ENCODE measurements around the gene PHEX.

Gene PHEX
- total RNA-seq: 0.11 to 5.4 (median 1.9) reads per million in 3 experiments

DNA sequence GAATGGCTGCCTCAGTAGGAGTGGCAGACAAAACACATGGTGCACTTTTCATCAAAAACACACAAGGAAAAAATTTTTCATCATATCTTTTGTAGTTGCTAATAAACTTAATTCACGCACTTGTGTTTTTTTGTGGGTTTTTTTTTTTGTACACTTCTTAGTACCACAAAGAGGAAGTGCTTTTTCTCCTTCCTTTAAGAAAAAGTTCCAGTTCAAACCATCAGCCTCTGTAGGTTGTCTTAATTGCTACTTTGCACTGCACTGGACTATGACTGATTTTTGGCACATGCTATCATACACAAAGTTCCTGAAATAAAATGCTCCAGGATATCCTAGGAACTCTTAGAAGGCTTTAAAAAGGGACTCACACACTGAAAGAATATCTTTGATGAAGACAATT, at the start of gene PHEX:
Gene PHEX, plus strand, starts transcription at position 242 of the 400 bp plus-strand sequence. CDS start 681 bp downstream, outside the sequence.
- no peak for DNase-seq

GRCh38 chrX:21985332-21985777, 46.8 kb upstream of the PHEX start:
- DNase-seq: peak; percentile 68

- DNase-seq: no peak
These were observed 45.5 kb upstream of the PHEX start for GRCh38 chrX:21986596-21986995.

DNA sequence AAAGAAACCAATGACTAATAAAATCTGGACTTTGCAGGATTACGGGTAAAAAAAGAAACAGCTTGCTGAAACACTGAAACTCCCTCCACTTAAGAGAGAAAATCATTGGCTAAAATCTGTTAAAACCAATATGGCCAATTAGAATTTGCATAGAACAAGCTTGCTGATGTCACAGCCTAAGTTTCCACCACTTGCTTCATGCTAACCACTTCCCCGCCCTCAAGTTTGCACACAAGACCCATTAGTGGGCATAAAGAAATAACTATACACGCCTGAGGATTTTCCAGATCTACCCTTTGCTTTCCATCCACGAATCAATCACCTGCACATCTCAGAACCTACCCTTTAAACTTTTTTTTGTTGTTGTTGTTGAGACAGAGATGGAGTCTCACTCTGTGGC, 42.7 kb upstream of the PHEX start:
- no peak for DNase-seq

- DNase-seq: no peak
These were observed 41.3 kb upstream of the PHEX start for GRCh38 chrX:21990832-21991231.

DNA sequence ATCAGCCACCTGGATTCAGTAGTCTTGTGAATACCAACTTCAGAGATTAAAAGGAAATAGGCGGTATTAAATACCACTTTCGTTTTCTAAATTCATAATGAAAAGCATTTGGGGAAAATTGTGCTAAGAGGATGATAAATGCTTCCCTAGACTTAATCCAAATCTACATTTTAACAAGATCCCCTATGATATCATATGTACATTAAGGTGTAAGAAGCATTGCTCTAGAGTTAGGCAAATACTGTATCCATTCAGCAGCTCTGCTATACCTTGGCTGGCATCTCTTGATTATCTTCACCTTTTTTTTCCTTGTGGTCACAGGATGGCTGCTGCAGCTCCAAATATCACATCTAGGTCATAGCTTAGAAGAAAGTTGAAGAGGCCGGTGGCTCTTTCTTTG, 40.6 kb upstream of the PHEX start:
- DNase-seq: no peak

DNA sequence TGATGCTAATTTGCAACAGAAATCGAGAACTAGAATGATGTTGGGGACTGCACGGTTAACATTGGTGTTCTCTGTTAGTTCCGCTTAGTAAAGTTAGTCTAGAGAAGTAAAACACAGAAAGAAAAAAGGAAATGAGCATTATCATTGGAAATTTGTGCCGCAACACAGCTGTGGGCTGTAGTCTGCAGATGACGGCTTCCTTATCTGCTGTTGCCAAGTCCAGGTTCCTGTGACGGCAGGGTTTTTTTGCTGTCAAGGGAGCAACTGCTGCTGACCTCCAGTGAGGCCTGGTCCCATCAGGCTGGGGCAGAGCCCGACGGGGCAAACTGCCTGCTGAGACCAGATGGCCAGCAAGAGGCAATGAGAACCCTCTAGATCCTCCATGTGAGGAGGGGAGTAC, 38.9 kb upstream of the PHEX start:
- no peak for DNase-seq

- DNase-seq: no peak
These were observed 35.2 kb upstream of the PHEX start for GRCh38 chrX:21996872-21997455.

DNA sequence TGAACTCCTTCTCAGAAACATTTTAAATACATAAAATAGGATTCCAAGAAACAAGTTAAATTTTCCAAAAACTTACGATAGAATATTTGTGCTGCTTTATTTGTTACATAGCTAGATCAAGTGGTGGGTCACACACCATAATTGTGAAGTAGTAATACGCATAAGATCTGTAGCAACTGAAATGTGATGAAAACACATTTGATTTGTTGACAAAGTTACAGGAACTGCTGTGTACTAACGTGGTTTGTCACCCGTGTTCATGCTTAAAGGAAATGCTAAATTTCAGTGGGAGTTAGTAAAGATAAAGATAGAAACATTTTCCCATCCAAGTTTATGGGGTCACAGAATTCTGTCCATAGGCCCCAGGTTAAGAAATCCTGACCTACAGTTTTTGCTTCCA, 34.1 kb upstream of the PHEX start:
- no peak for DNase-seq

DNA sequence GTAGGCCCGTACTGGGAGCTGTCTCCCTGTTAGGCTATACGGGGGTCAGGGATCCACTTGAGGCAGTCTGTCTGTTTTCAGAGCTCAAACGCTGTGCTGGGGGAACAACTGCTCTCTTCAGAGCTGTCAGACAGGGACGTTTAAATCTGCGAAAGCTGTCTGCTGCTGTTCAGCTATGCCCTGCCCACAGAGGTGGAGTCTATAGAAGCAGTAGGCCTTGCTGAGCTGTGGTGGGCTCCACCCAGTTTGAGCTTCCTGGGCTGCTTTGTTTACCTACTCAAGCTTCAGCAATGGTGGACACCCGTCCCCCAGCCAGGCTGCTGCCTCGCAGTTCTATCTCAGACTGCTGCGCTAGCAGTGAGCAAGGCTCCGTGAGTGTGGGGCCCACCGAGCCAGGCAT, 27.3 kb upstream of the PHEX start:
- no peak for DNase-seq

- DNase-seq: no peak
These were observed 20.1 kb upstream of the PHEX start for GRCh38 chrX:22012051-22012450.

GRCh38 chrX:22012931-22013330, 19.2 kb upstream of the PHEX start:
- no peak for DNase-seq

DNA sequence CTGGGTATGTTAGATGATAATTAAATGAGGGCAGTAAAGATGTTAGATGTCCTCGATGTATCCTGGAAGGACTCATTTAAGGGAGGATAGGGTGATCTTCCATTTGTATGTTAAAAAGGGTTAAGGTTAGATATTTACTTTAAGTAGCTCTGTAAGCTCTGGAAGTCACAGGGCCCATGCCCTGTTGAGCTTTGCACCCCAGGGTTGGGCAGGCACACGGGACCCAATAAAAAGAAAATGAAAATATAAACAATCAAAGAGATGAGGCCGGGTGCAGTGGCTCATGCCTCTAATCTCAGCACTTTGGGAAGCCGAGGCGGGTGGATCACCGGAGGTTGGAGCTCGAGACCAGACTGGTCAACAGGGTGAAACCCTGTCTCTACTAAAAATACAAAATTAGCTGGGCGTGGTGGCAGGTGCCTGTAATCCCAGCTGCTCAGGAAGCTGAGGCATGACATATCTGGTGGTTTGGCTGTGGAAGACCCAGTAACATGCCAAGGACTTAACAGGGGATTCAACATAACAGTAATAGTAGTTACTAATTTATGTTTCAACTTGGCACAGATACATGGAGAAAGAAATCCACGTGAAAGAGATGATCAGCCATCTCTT, 16.9 kb upstream of the PHEX start:
- no peak for DNase-seq

DNA sequence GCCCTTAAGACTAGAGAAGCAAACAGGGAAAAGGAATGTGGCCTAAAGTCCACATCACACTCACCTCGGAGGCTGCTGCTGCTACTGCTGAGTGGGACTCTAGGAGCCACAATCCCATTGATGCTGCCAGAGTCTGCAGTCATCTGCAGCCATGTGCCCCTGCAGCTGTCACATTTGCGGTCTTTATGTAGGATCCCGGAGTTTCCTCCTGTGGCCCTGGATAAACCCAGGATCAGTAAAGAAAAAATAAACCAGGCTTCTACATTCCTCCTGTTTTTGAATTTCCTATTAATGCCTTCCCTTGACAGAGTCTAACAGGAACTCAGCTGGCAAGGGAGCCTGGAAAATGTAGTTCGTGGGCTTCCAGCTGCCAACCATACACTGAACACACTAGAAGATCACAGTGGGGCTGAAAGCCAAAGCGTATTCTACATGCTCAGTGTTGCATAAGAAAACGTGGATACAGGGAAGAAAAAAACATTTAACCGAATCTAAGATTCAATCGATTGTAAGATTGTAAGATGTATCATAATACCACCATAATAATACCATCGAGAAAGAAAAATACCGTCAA, 10.3 kb upstream of the PHEX start:
- DNase-seq: no peak

- DNase-seq: no peak
These were observed 7.5 kb upstream of the PHEX start for GRCh38 chrX:22024577-22024976.

- no peak for DNase-seq
These were observed 6.4 kb upstream of the PHEX start for GRCh38 chrX:22025751-22026150.

GRCh38 chrX:22026731-22027130, 5.4 kb upstream of the PHEX start:
- DNase-seq: no peak

- DNase-seq: no peak
These were observed 381 bp downstream of the PHEX start for GRCh38 chrX:22032506-22032905.

DNA sequence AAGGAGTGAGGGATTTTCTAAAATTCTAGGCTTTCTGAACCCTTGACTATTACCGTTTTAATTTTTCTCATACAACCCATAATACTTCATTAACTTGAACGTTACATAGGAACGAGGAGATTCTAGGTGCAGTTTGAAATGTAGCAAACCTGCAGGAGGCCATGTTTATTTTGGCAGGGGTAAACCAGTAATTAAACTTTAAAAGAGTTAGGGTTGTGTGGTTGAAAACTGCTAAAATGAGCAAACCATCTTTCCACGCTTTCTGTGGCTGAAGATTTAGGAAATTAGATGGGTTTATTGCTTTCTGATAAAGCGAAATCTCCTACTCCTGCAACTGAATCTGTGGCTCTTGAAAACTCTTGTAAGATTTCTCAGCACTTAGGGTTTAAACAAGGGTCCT, 1.7 kb downstream of the PHEX start:
- no peak for DNase-seq

DNA sequence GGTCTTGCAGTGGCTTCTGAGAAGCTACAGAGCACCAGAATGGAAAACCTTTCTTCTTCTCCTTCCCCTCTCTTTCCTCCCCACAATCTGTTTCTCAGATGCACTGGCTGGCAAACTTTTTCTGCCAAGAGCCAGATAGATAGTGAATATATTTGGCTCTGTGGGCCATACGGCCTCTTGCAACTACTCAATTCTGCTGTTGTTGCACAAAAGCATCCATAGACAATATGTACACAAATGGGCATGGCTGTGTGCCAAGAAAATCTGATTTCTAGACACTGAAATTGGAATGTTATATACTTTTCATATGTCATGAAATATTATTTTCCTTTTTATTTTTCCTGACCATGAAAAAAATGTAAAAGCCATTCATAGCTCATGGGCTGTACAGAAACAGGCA, 3.1 kb downstream of the PHEX start:
- no peak for DNase-seq

DNA sequence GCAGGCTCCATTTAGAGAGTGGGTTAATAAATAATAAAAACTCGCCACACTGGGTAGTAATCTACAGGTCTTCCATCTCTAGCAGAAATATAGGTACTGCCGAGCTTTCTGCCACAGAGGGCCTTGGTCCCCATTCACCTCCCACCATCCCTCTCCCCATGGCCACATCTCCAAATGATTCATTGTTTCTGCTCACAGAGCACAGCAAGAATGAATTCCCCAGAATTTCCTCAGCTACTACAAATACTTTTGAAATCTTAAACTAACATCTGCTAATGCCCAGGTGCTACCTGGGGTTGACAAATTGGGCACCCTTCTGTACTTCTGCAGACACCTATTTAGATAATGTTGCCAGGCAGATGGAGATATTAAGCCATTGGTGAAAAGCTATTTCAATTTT, 5.1 kb downstream of the PHEX start:
- DNase-seq: no peak

DNA sequence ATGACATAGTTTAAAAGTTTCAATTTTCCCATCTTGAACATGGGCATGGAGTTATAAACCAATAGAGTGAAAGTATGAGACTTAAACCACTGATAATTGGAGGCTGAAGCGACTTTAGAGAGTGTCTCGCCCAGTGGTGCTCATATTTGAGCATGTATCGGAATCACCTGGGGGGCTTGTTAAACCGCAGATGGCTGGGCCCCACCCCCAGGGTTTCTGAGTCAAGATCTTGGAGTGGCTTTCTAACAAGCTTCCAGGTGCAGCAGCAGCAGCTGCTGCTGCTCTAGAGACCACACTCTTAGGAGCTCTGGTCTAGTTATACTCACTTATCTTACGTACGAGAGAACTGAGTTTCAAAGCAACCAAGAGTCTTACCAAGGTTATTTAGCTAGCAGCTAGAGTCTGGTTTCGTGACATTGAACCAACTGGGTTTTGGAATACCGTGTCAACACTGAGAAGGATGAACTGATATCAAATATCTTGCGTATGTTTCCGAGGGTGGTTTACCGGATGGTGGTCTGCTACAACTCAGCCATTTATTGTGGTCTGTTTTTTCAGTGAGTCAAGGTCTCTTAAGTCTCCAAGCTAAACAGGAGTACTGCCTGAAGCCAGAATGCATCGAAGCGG, 5.9 kb downstream of the PHEX start:
- no peak for DNase-seq

- no peak for DNase-seq
These were observed 7.4 kb downstream of the PHEX start for GRCh38 chrX:22039541-22039940.

GRCh38 chrX:22040184-22040583, 8.1 kb downstream of the PHEX start:
- DNase-seq: no peak
